GM18870 (cell line): ENCODE data around the gene UGT1A4.

Experiments used
- ATAC-seq: cut with Tn5 transposase; IDR thresholded peaks from one replicate; pipeline ENCODE4 v1.9.1; 2021; ENCODE audit warnings: moderate library complexity; ENCODE audit not compliant: unreplicated experiment

The UGT1A4 gene

GRCh38 chr2:233807966-233808935 is 89.7 kb downstream of the UGT1A4 start:
- no peak for ATAC-seq

- no peak for ATAC-seq
Observed at GRCh38 chr2:233810385-233810784, 91.8 kb downstream of the UGT1A4 start.

GRCh38 chr2:233811087-233811486 is 92.6 kb downstream of the UGT1A4 start:
- ATAC-seq = no peak

GRCh38 chr2:233811732-233812131 is 93.2 kb downstream of the UGT1A4 start:
- ATAC-seq = no peak

GRCh38 chr2:233813236-233814055 is 94.9 kb downstream of the UGT1A4 start:
- ATAC-seq = no peak

- no peak for ATAC-seq
Observed at GRCh38 chr2:233814056-233814835, 95.7 kb downstream of the UGT1A4 start.

GRCh38 chr2:233815861-233816260 is 97.3 kb downstream of the UGT1A4 start:
- ATAC-seq = no peak

GRCh38 chr2:233816334-233816733 is 97.8 kb downstream of the UGT1A4 start:
- ATAC-seq = no peak

- no peak for ATAC-seq
Observed at GRCh38 chr2:233816771-233817170, 98.2 kb downstream of the UGT1A4 start.

GRCh38 chr2:233817361-233817911 is 98.9 kb downstream of the UGT1A4 start:
- ATAC-seq = no peak

- no peak for ATAC-seq
Observed at GRCh38 chr2:233817995-233818638, 99.6 kb downstream of the UGT1A4 start.

- ATAC-seq = no peak
Observed at GRCh38 chr2:233818639-233819621, 100.4 kb downstream of the UGT1A4 start.

- ATAC-seq = no peak
Observed at GRCh38 chr2:233819884-233820773, 101.6 kb downstream of the UGT1A4 start.

- no peak for ATAC-seq
Observed at GRCh38 chr2:233820774-233821105, 102.2 kb downstream of the UGT1A4 start.

GRCh38 chr2:233821196-233821595 is 102.7 kb downstream of the UGT1A4 start:
- ATAC-seq = no peak

- ATAC-seq = no peak
Observed at GRCh38 chr2:233821709-233822100, 103.2 kb downstream of the UGT1A4 start.

GRCh38 chr2:233822101-233822771 is 103.7 kb downstream of the UGT1A4 start:
- no peak for ATAC-seq
